BLaER1 (cell line): ENCODE results near the gene IFT43.

ENCODE experiments used
- H3K27ac ChIP-seq: shearing (Covaris generic); formaldehyde crosslinking; 2 replicates; pipeline ENCODE4 v1.8.1; 2022
- H3K27me3 ChIP-seq: shearing (Covaris generic); formaldehyde crosslinking; 2 replicates; pipeline ENCODE4 v1.8.1; 2022
- H3K36me3 ChIP-seq: shearing (Covaris generic); formaldehyde crosslinking; 2 replicates; pipeline ENCODE4 v1.8.1; 2022
- H3K4me1 ChIP-seq: shearing (Covaris generic); formaldehyde crosslinking; 2 replicates; pipeline ENCODE4 v1.8.1; 2022
- H3K4me2 ChIP-seq: shearing (Covaris generic); formaldehyde crosslinking; 2 replicates; pipeline ENCODE4 v1.8.1; 2022
- H3K4me3 ChIP-seq: shearing (Covaris generic); formaldehyde crosslinking; 2 replicates; pipeline ENCODE4 v1.8.1; 2022
- H3K9ac ChIP-seq: shearing (Covaris generic); formaldehyde crosslinking; 2 replicates; pipeline ENCODE4 v1.8.1; 2022
- H3K9me3 ChIP-seq: shearing (Covaris generic); formaldehyde crosslinking; 2 replicates; pipeline ENCODE4 v1.8.1; 2022
- H4K20me1 ChIP-seq: shearing (Covaris generic); formaldehyde crosslinking; 2 replicates; pipeline ENCODE4 v1.8.1; 2022
- Cebpa-rat ChIP-seq: shearing (Covaris generic); IDR thresholded peaks from 2 replicates; pipeline ENCODE4 v1.8.1; 2022

The IFT43 gene

GRCh38 chr14:76065519-76065918, 80.0 kb downstream of the IFT43 start:
- Histone ChIP-seq H3K27me3 (no peaks in the 10 kb centered on the region), H3K9me3 (peaks cover 16% of the 10 kb centered on the region), H3K36me3 (no peaks in the 10 kb centered on the region), H3K4me3 (no peak overlapping the region), H3K27ac (no peak overlapping the region), H4K20me1 (no peaks in the 10 kb centered on the region), H3K4me2 (no peak overlapping the region), H3K4me1 (no peaks in the 10 kb centered on the region), H3K9ac (no peak overlapping the region)
- no peak for TF ChIP-seq Cebpa-rat

- no peak for TF ChIP-seq Cebpa-rat
- Histone ChIP-seq H3K9ac (no peak overlapping the region), H3K27me3 (no peaks in the 10 kb centered on the region), H4K20me1 (no peaks in the 10 kb centered on the region), H3K4me2 (no peak overlapping the region), H3K4me1 (no peaks in the 10 kb centered on the region), H3K36me3 (no peaks in the 10 kb centered on the region), H3K4me3 (no peak overlapping the region), H3K27ac (no peak overlapping the region), H3K9me3 (peaks cover 16% of the 10 kb centered on the region)
Observed at GRCh38 chr14:76067536-76067935, 82.0 kb downstream of the IFT43 start.

GRCh38 chr14:76073717-76074116, 88.2 kb downstream of the IFT43 start:
- Histone ChIP-seq H3K4me3 (no peak overlapping the region), H3K27me3 (no peaks in the 10 kb centered on the region), H3K27ac (no peak overlapping the region), H4K20me1 (no peaks in the 10 kb centered on the region), H3K4me1 (no peaks in the 10 kb centered on the region), H3K9me3 (no peaks in the 10 kb centered on the region), H3K4me2 (no peak overlapping the region), H3K36me3 (no peaks in the 10 kb centered on the region), H3K9ac (no peak overlapping the region)
- no peak for TF ChIP-seq Cebpa-rat

GRCh38 chr14:76077340-76077739, 91.8 kb downstream of the IFT43 start:
- no peak overlapping the region for H3K4me3 ChIP-seq
- no peak overlapping the region for H3K9ac ChIP-seq
- H3K36me3 ChIP-seq, result no peaks in the 10 kb centered on the region
- H3K27ac ChIP-seq, result no peak overlapping the region
- H3K27me3 ChIP-seq, result no peaks in the 10 kb centered on the region
- no peaks in the 10 kb centered on the region for H4K20me1 ChIP-seq
- no peak overlapping the region for H3K4me2 ChIP-seq
- no peaks in the 10 kb centered on the region for H3K4me1 ChIP-seq
- no peak for TF ChIP-seq Cebpa-rat
- no peaks in the 10 kb centered on the region for H3K9me3 ChIP-seq

- no peak overlapping the region for H3K4me2 ChIP-seq
- H3K4me1 ChIP-seq, result no peaks in the 10 kb centered on the region
- H3K36me3 ChIP-seq, result no peaks in the 10 kb centered on the region
- H3K4me3 ChIP-seq, result no peak overlapping the region
- H3K9ac ChIP-seq, result no peak overlapping the region
- H3K27ac ChIP-seq, result no peak overlapping the region
- no peaks in the 10 kb centered on the region for H3K27me3 ChIP-seq
- H4K20me1 ChIP-seq, result no peaks in the 10 kb centered on the region
- TF ChIP-seq Cebpa-rat, result no peak
- H3K9me3 ChIP-seq, result no peaks in the 10 kb centered on the region
Observed at GRCh38 chr14:76078501-76078900, 92.9 kb downstream of the IFT43 start.

- no peak overlapping the region for H3K27ac ChIP-seq
- no peak overlapping the region for H3K4me3 ChIP-seq
- H3K9me3 ChIP-seq, result no peaks in the 10 kb centered on the region
- no peaks in the 10 kb centered on the region for H3K36me3 ChIP-seq
- H3K4me2 ChIP-seq, result no peak overlapping the region
- 0 out of 2 replicates have a peak, but pooled peaks cover 5% of the 10 kb centered on the region for H3K4me1 ChIP-seq
- no peak overlapping the region for H3K9ac ChIP-seq
- no peaks in the 10 kb centered on the region for H3K27me3 ChIP-seq
- H4K20me1 ChIP-seq, result no peaks in the 10 kb centered on the region
- no peak for TF ChIP-seq Cebpa-rat
Observed at GRCh38 chr14:76080025-76080424, 94.5 kb downstream of the IFT43 start.

GRCh38 chr14:76080471-76080870, 94.9 kb downstream of the IFT43 start:
- H3K27ac ChIP-seq, result no peak overlapping the region
- no peak overlapping the region for H3K4me2 ChIP-seq
- H3K36me3 ChIP-seq, result no peaks in the 10 kb centered on the region
- H3K9ac ChIP-seq, result no peak overlapping the region
- H3K9me3 ChIP-seq, result no peaks in the 10 kb centered on the region
- no peaks in the 10 kb centered on the region for H4K20me1 ChIP-seq
- 0 out of 2 replicates have a peak, but pooled peaks cover 5% of the 10 kb centered on the region for H3K4me1 ChIP-seq
- TF ChIP-seq Cebpa-rat, result no peak
- no peak overlapping the region for H3K4me3 ChIP-seq
- H3K27me3 ChIP-seq, result no peaks in the 10 kb centered on the region

- Histone ChIP-seq H3K4me3 (no peak overlapping the region), H3K9me3 (no peaks in the 10 kb centered on the region), H3K4me1 (0 out of 2 replicates have a peak, but pooled peaks cover 5% of the 10 kb centered on the region), H3K27ac (no peak overlapping the region), H3K9ac (no peak overlapping the region), H3K4me2 (no peak overlapping the region), H4K20me1 (no peaks in the 10 kb centered on the region), H3K27me3 (no peaks in the 10 kb centered on the region), H3K36me3 (no peaks in the 10 kb centered on the region)
- TF ChIP-seq Cebpa-rat, result no peak
Observed at GRCh38 chr14:76081642-76082041, 96.1 kb downstream of the IFT43 start.

GRCh38 chr14:76083796-76084765, 98.5 kb downstream of the IFT43 start:
- H3K27me3 ChIP-seq, result no peaks in the 10 kb centered on the region
- TF ChIP-seq Cebpa-rat, result no peak
- peaks cover 7% of the 10 kb centered on the region for H3K4me1 ChIP-seq
- no peaks in the 10 kb centered on the region for H3K9me3 ChIP-seq
- H4K20me1 ChIP-seq, result no peaks in the 10 kb centered on the region
- no peak overlapping the region for H3K4me3 ChIP-seq
- H3K4me2 ChIP-seq, result no peak overlapping the region
- no peak overlapping the region for H3K9ac ChIP-seq
- H3K27ac ChIP-seq, result no peak overlapping the region
- no peaks in the 10 kb centered on the region for H3K36me3 ChIP-seq

- Histone ChIP-seq H3K27ac (no peak overlapping the region), H3K4me3 (no peak overlapping the region), H3K9me3 (no peaks in the 10 kb centered on the region), H3K36me3 (no peaks in the 10 kb centered on the region), H3K9ac (no peak overlapping the region), H3K4me1 (peaks cover 19% of the 10 kb centered on the region), H3K4me2 (no peak overlapping the region), H3K27me3 (no peaks in the 10 kb centered on the region), H4K20me1 (no peaks in the 10 kb centered on the region)
- no peak for TF ChIP-seq Cebpa-rat
Observed at GRCh38 chr14:76085358-76085757, 99.8 kb downstream of the IFT43 start.
